Loucy (cell line): ENCODE measurements around the gene CADM2.

Experiments used
- H2AFZ ChIP-seq: fragments of 200-600 bp; sonication (generic); 2 replicates; pipeline ENCODE4 v1.6.0; 2016; ENCODE audit warnings: antibody characterized with exemption, mild to moderate bottlenecking, low read length, moderate library complexity
- H3F3A ChIP-seq: fragments of 200-600 bp; 2 replicates; pipeline ENCODE4 v1.6.0; 2016; ENCODE audit warnings: antibody characterized with exemption, low read depth, mild to moderate bottlenecking
- H3K27me3 ChIP-seq: fragments of 200-600 bp; sonication (generic); 2 replicates; pipeline ENCODE4 v1.6.1; 2014; ENCODE audit warnings: low read length, mild to moderate bottlenecking; ENCODE audit not compliant: insufficient read depth, poor library complexity, severe bottlenecking
- H3K36me3 ChIP-seq: fragments of 200-600 bp; sonication (generic); 2 replicates; pipeline ENCODE4 v1.6.1; 2016; ENCODE audit warnings: low read length; ENCODE audit not compliant: insufficient read depth
- H3K4me1 ChIP-seq: fragments of 200-600 bp; sonication (generic); 2 replicates; pipeline ENCODE4 v1.5.1; 2014; ENCODE audit warnings: low read length, mild to moderate bottlenecking; ENCODE audit not compliant: insufficient read depth, poor library complexity, severe bottlenecking
- H3K4me2 ChIP-seq: fragments of 200-600 bp; sonication (generic); 2 replicates; pipeline ENCODE4 v1.6.0; 2014; ENCODE audit warnings: antibody characterized with exemption, low read length, low read depth, mild to moderate bottlenecking; ENCODE audit not compliant: poor library complexity, severe bottlenecking
- H3K4me3 ChIP-seq: fragments of 200-600 bp; sonication (generic); 2 replicates; pipeline ENCODE4 v1.5.1; 2014; ENCODE audit warnings: low read length, mild to moderate bottlenecking, mixed read lengths; ENCODE audit not compliant: poor library complexity, severe bottlenecking
- H3K79me2 ChIP-seq: fragments of 200-600 bp; sonication (generic); 2 replicates; pipeline ENCODE4 v1.6.1; 2014; ENCODE audit warnings: low read length; ENCODE audit not compliant: insufficient read depth
- H3K9ac ChIP-seq: fragments of 200-600 bp; sonication (generic); 2 replicates; pipeline ENCODE4 v1.6.0; 2014; ENCODE audit warnings: mild to moderate bottlenecking, low read depth, low read length, moderate library complexity; ENCODE audit not compliant: poor library complexity, severe bottlenecking
- H3K9me2 ChIP-seq: fragments of 200-600 bp; sonication (generic); replicated peaks from 2 replicates; pipeline ENCODE4 v1.6.1; 2016; ENCODE audit warnings: low read depth, low read length, mixed read lengths
- H3K9me3 ChIP-seq: fragments of 200-600 bp; sonication (generic); 2 replicates; pipeline ENCODE4 v1.6.1; 2014; ENCODE audit warnings: mild to moderate bottlenecking, antibody characterized with exemption, low read length, low read depth; ENCODE audit not compliant: insufficient read depth
- H4K20me1 ChIP-seq: fragments of 200-600 bp; sonication (generic); 2 replicates; pipeline ENCODE4 v1.6.0; 2014; ENCODE audit warnings: antibody characterized with exemption, low read length, mild to moderate bottlenecking; ENCODE audit not compliant: insufficient read depth, poor library complexity, severe bottlenecking
- EZH2phosphoT487 ChIP-seq: fragments of 200-600 bp; IDR thresholded peaks from 2 replicates; pipeline ENCODE4 v1.6.1; 2018; ENCODE audit warnings: antibody characterized with exemption, mild to moderate bottlenecking, moderate library complexity, borderline replicate concordance
- TF ChIP-seq, protein P1 (sequence below): fragments of 200-600 bp; sonication (generic); conservative IDR thresholded peaks from 2 replicates; pipeline ENCODE4 v1.5.1; 2014; ENCODE audit warnings: mild to moderate bottlenecking, antibody characterized with exemption, low read length

Gene CADM2

DNA sequence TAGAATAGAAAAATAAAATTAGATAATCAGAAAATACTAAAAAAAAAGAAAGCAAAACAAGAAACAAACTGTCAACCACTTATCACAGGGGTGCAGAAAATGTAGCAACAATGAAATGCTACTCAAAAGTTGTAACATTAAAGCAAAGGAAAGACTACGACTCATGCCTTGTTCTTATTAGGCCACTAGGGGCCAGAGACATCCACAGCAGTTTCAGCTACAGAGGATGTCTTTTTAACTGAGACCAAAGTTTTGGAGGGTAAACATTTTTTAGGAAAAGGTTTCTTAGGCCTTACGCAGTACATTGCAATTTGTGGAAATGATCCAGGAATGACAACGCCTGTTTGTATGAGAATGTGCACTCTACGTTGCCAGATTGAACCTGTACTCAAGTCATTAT is 15.4 kb upstream of the CADM2 start:
- TF ChIP-seq EZH2phosphoT487 = no peak
- TF ChIP-seq, protein P1, sequence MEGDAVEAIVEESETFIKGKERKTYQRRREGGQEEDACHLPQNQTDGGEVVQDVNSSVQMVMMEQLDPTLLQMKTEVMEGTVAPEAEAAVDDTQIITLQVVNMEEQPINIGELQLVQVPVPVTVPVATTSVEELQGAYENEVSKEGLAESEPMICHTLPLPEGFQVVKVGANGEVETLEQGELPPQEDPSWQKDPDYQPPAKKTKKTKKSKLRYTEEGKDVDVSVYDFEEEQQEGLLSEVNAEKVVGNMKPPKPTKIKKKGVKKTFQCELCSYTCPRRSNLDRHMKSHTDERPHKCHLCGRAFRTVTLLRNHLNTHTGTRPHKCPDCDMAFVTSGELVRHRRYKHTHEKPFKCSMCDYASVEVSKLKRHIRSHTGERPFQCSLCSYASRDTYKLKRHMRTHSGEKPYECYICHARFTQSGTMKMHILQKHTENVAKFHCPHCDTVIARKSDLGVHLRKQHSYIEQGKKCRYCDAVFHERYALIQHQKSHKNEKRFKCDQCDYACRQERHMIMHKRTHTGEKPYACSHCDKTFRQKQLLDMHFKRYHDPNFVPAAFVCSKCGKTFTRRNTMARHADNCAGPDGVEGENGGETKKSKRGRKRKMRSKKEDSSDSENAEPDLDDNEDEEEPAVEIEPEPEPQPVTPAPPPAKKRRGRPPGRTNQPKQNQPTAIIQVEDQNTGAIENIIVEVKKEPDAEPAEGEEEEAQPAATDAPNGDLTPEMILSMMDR = no peak
- Histone ChIP-seq H3K4me1 (no peaks in the 10 kb centered on the region), H3K27me3 (no peaks in the 10 kb centered on the region), H3K9me3 (no peaks in the 10 kb centered on the region), H3K9ac (no peak overlapping the region), H3K79me2 (no peaks in the 10 kb centered on the region), H3K4me3 (no peak overlapping the region), H2AFZ (no peak overlapping the region), H4K20me1 (no peaks in the 10 kb centered on the region), H3K36me3 (no peaks in the 10 kb centered on the region), H3F3A (no peaks in the 10 kb centered on the region), H3K4me2 (no peak overlapping the region), H3K9me2 (no peaks in the 10 kb centered on the region)

DNA sequence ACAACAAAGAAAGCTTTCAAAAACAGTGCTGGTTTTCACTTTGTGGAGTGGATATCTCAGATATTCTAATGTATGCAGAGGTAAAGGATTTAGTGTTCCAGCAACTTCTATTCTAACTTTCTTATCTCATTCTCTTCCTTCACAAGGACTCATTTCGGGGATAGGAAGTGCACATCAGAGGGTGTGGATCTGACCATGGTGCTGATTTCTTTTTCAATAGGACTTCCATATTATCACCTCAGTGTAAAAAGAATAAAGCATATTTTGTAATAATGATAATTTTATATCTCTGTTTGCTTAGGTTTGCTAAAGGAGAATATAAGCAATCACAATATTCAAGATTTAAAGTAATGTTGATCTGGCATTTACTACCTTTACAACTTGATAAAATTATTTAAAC is 12.5 kb upstream of the CADM2 start:
- no peak overlapping the region for H3K9ac ChIP-seq
- no peak overlapping the region for H3K4me2 ChIP-seq
- TF ChIP-seq, protein P1 = no peak

DNA sequence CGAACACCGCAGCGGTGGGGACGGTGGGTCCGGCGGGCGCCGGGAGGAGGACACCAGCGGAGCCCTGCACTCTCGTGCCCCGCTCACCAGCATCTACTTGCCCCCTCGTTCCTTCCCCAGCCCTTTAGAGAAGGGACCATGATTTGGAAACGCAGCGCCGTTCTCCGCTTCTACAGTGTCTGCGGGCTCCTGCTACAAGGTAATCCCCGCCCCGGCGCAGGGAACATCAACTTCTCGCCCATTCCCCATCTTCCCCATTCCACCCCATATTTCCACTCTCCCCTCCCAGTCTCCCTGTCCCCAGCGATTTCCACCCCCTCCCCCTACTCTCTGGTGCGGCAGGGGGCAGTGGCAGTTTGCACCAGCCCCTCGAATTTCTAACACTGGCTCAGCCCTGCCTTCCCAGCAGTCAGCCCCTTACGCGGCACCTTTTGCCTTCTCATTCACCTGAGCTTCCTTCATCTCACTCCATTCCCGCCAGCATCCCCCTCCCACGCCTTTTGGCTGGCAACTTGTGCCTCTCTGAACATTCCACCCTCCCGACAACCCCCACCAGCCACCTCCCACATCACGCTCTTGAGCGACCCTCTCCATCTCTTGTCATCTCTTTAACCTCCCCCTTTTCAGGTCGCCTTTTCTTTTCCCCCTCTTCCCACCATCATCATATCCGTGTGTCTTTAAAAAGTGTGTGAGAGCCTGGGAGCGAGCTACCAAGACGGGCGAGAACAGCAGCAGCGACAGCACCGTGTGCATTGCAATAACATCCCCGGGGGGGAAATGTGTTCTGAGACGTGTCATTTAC is 882 bp downstream of the CADM2 start:
- no peak overlapping the region for H2AFZ ChIP-seq
- no peaks in the 10 kb centered on the region for H4K20me1 ChIP-seq

More for the DNA sequence above, 12.5 kb upstream of the CADM2 start:
- Histone ChIP-seq H3K27me3 (no peaks in the 10 kb centered on the region), H3K4me1 (no peaks in the 10 kb centered on the region), H3K36me3 (no peaks in the 10 kb centered on the region), H2AFZ (no peak overlapping the region), H3K4me3 (no peak overlapping the region), H3F3A (no peaks in the 10 kb centered on the region), H3K79me2 (no peaks in the 10 kb centered on the region), H3K9me2 (no peaks in the 10 kb centered on the region), H4K20me1 (no peaks in the 10 kb centered on the region), H3K9me3 (no peaks in the 10 kb centered on the region)

More for the DNA sequence above, 882 bp downstream of the CADM2 start:
- no peaks in the 10 kb centered on the region for H3K27me3 ChIP-seq
- no peaks in the 10 kb centered on the region for H3K9me3 ChIP-seq
- no peak overlapping the region for H3K4me3 ChIP-seq
- H3K36me3 ChIP-seq = no peaks in the 10 kb centered on the region
- H3K9me2 ChIP-seq = no peaks in the 10 kb centered on the region
- TF ChIP-seq EZH2phosphoT487 = no peak
- TF ChIP-seq, protein P1 = no peak
- no peaks in the 10 kb centered on the region for H3K79me2 ChIP-seq
- H3K4me1 ChIP-seq = no peaks in the 10 kb centered on the region
- H3F3A ChIP-seq = no peaks in the 10 kb centered on the region
- no peak overlapping the region for H3K4me2 ChIP-seq
- no peak overlapping the region for H3K9ac ChIP-seq
